LNCaP clone FGC (cell line): Measurements from ENCODE around the gene SLC19A1.

ENCODE experiments used
- DNase-seq: peaks from one replicate; pipeline ENCODE4 v3.0.0-alpha.2; 2011; ENCODE audit warnings: low read depth
- H3K4me3 ChIP-seq: 2 replicates; pipeline ENCODE4 v1.5.1; 2011; ENCODE audit warnings: mild to moderate bottlenecking, low read depth, low read length, control low read depth
- CTCF ChIP-seq: IDR thresholded peaks from 2 replicates; pipeline ENCODE4 v1.5.1; 2012; ENCODE audit warnings: mild to moderate bottlenecking; ENCODE audit not compliant: control insufficient read depth, insufficient read depth; ENCODE audit errors: extremely low read depth

Gene SLC19A1

GRCh38 chr21:45472445-45473365 lies 69.5 kb downstream of the SLC19A1 start:
- DNase-seq: no peak
- no peak overlapping the region for H3K4me3 ChIP-seq
- no peak for TF ChIP-seq CTCF

GRCh38 chr21:45471525-45472221 lies 70.6 kb downstream of the SLC19A1 start:
- H3K4me3 ChIP-seq: no peak overlapping the region

GRCh38 chr21:45470773-45471524 lies 71.3 kb downstream of the SLC19A1 start:
- no peak for TF ChIP-seq CTCF
- H3K4me3 ChIP-seq: no peak overlapping the region
- DNase-seq: no peak

More at GRCh38 chr21:45471525-45472221, 70.6 kb downstream of the SLC19A1 start:
- TF ChIP-seq CTCF: no peak
- DNase-seq: no peak

GRCh38 chr21:45470087-45470515 lies 72.1 kb downstream of the SLC19A1 start:
- TF ChIP-seq CTCF: no peak
- DNase-seq: no peak
- H3K4me3 ChIP-seq: no peak overlapping the region

GRCh38 chr21:45469273-45470086 lies 72.8 kb downstream of the SLC19A1 start:
- no peak for DNase-seq
- no peak overlapping the region for H3K4me3 ChIP-seq
- no peak for TF ChIP-seq CTCF

- TF ChIP-seq CTCF: no peak
- DNase-seq: no peak
- no peak overlapping the region for H3K4me3 ChIP-seq
These were observed 73.3 kb downstream of the SLC19A1 start for GRCh38 chr21:45468971-45469272.
